Left kidney (tissue), 8 donors: ENCODE data around the gene KCNA1. TPM values are rescaled to one million over a fixed set of nuclear protein-coding genes. Genes with fewer than 3 reads are reported as not detected.
"Not testable (repeated sequence)": the region's sequence is repeated elsewhere in the genome, so short reads cannot be mapped to it uniquely, and the experiment has no call there.

Experiments used
- DNase-seq: peaks from one replicate; pipeline ENCODE4 v3.0.0-alpha.2; 2013
- long read RNA-seq, 8 donors: transcript quantifications; one replicate each; lab custom pipeline, GENCODE V29; 2026
- polyA plus RNA-seq: library from polyadenylated mRNA; unstranded; fragments of 120-200 nt; gene quantifications from one replicate; pipeline ENCODE4 v1.2.1, GENCODE V29; 2013; ENCODE audit not compliant: insufficient read length

KCNA1 gene
- 0.07 TPM for polyA plus RNA-seq
- long read RNA-seq, donor 1 = 0 reads
- long read RNA-seq, donor 2 = 0 reads
- long read RNA-seq, donor 3 = 0 reads
- long read RNA-seq, donor 4 = 0 reads
- long read RNA-seq, donor 5 = 0 reads
- long read RNA-seq, donor 6 = 0 reads
- long read RNA-seq, donor 7 = 0 reads
- long read RNA-seq, donor 8 = 0 reads

DNA sequence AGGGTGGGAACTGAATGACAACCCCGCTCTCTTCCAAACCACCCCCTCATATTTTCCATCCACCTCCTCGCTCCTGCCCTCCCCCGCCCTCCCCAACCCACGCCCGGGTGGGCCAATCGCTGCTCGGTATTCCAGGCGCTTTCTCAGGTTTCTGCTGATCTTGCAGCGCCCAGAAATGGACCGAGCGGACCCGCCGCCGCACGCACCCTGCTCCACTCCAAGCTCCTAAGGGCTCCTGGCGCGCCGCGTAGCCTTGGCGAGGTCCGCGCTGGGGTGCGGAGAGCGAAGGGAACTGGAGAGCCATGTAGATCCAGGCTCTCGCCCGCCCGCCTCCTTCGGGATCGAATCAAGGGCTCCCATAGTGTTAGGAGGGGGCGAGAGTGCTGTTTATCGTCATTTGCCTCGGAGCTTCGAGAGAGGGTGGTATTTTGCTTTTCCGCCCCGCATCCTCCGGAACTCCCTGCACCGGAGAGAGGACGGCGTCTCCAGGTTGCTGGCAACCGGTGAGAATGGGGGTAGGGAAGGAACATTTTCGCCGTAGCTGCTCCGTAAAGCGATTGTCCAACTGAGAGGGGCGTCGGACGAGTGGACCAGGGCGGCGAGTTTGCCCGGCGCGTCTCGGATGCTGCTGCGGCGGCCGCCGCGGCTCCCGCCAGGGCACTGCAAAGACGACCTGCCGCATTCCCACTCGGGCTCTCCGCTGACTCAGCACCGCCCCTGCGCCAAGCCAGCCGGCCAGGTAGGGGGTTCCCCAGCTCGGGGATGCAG is at the start of gene KCNA1:
KCNA1 (plus strand) TSS at position 172 of the 768 bp plus-strand sequence. CDS start 1,474 bp downstream, outside the sequence.
- peak; percentile 21 for DNase-seq

DNA sequence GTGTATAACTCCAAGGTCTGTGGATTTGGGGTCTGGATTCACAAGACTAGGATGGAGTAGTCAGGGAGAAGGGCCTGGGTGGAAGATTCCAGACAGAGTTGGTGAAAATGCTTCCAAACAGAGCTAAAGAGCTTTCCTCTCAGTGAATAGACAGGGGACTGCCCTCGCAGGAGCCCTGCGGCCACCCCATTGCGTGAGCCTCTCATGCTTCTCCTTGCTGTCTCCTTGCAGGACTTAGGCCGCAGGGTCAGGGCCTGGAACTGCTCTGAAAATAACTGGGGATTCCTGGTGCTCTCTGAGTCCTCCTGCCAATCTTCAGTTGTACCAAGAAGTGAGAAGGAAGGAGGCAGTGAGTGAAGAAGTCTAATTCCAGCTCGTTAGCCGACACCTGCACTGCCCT is 49.0 kb upstream of the KCNA1 start:
- DNase-seq = no peak

- DNase-seq = no peak
These were observed 46.9 kb upstream of the KCNA1 start for GRCh38 chr12:4862809-4863208.

DNA sequence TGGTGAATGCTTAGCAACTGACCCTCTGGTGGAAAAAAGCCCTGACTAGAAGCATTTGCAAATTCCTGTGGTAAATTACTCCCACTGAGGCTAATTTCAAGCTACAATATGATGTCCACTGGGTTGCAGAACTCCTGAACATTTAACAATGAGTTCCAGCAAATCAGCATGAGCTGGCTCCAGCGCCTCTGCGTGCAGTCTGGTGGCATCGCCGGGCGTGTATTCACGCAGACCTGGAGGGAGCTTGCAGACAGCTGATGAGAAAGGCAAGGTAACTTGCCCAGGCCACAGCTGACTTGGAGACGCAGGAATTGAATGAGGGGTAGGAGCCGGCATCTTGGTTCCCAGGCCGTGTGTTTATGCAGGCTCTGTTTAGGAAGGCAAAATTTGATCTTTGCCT is 45.1 kb upstream of the KCNA1 start:
- no peak for DNase-seq

DNA sequence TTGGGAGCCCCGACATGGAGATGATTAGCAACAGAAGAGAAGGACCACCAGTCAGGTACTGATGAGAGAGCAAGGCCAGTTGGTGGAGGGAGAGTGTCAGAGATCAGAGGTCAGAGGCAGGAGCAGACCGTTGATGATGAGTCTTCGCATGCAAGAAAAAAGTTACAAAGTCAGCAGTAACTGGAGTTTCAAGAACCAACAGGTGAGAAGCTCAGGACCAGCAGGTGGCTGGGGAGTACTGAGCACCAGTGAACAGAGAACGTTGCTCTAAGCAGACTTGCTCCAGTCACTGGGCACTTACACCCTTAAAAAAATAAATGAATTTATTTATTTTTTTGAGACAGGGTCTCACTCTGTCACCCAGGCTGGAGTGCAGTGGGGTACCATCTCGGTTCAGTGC is 44.5 kb upstream of the KCNA1 start:
- DNase-seq = no peak

DNA sequence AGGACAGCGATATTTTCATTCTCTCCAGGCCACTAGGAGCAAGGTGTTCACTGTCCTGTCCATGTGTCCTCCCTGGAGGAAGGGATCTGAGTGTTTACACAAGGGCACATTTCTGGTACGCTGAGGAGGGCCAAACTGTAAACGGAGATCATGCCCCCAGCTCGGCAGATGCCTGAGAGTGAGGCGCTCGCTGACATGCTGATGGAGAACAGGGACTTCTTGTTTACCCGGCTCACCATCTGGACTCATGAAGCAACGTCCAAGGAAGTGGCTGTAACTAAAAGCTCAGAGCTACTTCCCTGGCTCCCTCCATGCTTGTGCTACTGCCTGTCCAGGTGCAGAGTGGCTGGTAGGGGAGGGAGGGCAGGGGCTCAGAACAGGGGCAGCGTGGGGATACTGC is 43.4 kb upstream of the KCNA1 start:
- DNase-seq = no peak

- DNase-seq = no peak
These were observed 42.3 kb upstream of the KCNA1 start for GRCh38 chr12:4867384-4867783.

GRCh38 chr12:4870423-4870822 is 39.3 kb upstream of the KCNA1 start:
- no peak for DNase-seq

DNA sequence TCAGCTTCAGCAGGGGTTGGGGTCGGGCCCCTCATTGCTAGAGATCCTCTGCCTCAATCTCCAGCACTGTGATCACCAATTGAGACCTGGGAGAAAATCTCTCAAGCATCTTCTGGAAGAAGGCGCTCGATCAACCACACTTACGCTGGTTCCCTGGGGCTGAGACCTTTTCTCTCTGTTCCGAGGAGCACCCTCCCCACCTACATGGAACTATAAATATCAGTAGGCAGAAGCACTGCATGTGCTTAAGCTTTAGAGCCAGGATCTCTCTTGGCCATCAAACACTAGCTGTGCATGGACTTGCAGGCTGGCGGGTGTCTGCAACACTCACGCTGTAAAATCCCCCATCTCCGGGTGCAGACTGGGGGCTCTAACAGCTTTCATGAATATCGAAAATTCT is 38.2 kb upstream of the KCNA1 start:
- no peak for DNase-seq

GRCh38 chr12:4873947-4874346 is 35.8 kb upstream of the KCNA1 start:
- DNase-seq = no peak

DNA sequence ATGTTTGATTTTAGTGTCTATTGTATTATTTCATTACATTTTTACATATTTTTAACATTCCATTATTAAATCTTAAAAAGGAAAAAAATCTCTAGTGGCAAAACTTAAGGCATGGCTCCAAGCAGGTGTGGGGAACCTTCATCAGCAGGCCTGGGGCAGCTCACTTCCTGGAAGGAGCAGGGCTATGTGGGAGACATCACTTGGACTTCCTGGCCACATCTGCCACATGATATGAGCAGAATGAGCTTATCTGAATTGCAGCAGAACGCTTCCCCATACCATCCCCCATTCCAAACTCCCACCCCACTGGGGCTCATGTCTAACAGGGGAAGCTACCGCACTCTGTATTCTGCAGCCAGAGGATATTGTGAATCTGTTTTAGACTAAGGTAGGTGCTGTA is 35.0 kb upstream of the KCNA1 start:
- no peak for DNase-seq

GRCh38 chr12:4879481-4879880 is 30.2 kb upstream of the KCNA1 start:
- DNase-seq = not testable (repeated sequence)

- no peak for DNase-seq
These were observed 28.2 kb upstream of the KCNA1 start for GRCh38 chr12:4881266-4882064.

DNA sequence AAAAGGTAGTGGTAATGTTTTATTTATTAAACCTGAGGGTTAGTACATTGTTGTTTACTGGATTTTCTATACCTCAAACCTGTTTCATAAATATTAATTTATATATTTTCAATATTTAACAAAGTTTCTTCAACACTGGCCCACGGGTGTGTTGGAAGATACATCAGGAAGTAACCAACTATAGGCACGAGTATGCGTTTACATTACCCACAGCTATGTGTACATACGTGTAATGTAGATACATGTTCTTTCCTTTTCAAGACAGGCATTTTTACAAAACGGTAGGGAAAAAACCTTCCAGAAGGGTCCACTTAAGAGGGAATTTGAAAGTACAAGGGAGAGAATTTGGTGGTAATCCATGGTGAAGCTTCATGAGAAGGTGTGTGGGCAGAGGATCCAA is 17.8 kb upstream of the KCNA1 start:
- DNase-seq = no peak

GRCh38 chr12:4892418-4892817 is 17.3 kb upstream of the KCNA1 start:
- no peak for DNase-seq

DNA sequence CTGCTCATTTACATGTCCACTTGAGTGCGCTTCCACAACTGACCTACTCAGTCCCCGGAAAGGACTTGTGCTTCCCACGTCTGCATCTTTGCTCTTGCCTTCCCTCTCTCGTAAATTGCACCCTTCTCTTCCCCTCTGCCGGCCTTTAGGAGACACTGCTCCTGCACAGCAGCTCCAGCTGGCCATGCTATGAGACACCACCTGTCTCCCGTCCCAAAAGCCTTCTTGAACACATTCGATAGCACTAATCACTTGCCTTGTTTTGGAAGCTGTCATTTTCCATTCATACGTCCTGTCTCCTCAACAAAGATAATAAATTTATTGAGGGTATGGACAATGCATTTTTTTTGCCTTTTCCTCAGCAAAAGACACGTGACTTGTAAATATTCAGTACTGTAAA is 15.7 kb upstream of the KCNA1 start:
- no peak for DNase-seq

DNA sequence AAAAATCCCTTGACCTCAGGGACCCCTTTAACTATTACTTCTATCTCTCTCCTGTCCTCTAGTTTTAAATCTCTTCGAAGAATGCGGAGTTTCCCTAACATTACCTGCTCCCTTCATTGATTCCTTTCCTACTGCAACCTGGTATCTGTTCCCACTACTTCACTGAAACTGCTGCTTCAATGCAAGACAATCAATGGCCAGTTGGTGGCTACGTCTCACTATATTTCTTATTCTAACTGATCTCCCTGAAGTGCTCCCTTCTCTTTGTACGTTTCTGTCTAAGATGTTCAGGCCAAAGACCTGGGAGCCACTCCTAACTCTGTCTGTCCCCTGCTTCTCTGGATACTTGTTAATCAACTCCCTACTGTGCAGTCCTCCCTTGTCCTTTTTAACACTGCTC is 10.3 kb upstream of the KCNA1 start:
- DNase-seq = no peak

GRCh38 chr12:4900327-4900726 is 9.4 kb upstream of the KCNA1 start:
- no peak for DNase-seq

DNA sequence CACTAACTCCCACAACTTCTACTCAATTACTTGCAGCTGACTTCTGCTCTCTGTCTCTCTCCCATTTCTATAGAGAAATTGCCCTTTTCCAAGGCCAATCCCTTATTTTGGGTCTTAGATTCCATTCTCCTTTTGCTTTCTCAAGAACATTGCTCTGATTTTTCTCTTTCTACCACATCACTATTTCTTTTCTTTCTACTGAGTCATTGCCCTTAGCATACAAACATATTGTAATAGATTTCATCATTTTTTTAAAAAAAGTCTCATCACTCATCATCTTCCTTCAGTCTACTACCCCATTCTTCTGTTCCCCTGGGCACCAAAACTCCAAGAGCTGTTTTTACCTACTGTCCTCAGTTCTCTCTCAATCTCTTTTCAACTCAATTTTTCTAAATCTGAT is 4.4 kb upstream of the KCNA1 start:
- no peak for DNase-seq

- peak; percentile 14 for DNase-seq
These were observed 858 bp upstream of the KCNA1 start for GRCh38 chr12:4908684-4909409.

DNA sequence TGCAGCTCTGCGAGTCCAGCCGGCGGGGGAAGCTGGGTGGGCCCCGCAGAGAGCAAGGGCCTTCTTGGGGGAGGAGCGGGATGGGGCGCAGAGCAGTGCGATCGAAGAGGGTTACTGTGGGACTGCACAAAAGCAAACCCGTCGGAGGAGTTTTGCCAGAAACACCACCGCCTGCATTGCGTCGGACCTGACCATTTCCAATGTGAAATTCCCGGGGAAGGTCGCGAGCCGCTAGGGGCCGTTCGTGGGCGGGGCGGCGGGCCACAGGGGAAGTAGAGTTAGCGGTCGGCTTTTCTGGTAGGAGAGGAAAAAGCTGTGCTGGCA is 333 bp upstream of the KCNA1 start:
- DNase-seq = no peak

DNA sequence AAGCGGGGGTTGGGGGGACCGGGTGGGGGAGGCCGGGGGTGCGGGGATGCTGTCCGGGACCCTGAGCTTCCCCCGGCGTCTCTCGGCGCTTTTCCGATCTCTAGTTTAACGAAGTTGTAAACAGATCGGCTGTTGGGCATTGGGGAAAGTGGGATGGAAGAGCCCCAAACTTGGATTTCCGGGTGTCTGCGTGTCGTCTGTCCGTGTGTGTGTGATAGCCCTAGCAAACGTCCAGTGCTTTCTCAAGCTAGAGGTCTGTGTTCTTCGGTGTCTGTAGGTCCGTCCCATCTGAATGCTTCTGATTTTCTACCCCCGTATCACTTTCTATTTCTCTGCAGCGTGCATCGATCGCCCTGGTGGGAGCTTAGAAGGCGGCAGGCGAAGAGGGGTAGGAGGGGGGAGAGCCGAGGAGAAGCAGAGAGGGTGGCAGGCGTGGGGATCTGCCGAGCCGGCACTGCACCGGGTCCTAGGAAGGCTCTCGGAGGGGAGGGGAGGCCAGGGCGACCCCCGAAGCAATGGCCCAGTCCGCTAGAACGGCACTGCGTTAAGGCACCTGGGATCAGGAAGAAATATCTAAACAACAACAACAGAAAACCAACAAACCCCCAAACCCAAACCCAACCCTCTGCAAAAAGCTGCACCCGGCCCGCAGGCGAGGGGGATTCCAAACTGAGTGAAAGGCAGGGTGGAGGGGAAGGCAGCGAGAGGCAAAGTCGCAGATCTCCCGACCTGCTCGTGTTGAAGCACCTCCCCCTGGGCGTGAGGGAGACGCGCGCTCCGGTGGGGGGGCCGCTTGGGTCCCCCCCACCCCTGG is 1.0 kb downstream of the KCNA1 start:
- peak; percentile 1 for DNase-seq
